Activated T-cell treated with anti-CD3 and anti-CD28 coated beads for 24 hours (primary cell): ENCODE results near the gene LEKR1.

Experiments used
- DNase-seq: peaks from one replicate; pipeline ENCODE4 v3.0.0-alpha.2; 2020; ENCODE audit warnings: low read depth

The LEKR1 gene

DNA sequence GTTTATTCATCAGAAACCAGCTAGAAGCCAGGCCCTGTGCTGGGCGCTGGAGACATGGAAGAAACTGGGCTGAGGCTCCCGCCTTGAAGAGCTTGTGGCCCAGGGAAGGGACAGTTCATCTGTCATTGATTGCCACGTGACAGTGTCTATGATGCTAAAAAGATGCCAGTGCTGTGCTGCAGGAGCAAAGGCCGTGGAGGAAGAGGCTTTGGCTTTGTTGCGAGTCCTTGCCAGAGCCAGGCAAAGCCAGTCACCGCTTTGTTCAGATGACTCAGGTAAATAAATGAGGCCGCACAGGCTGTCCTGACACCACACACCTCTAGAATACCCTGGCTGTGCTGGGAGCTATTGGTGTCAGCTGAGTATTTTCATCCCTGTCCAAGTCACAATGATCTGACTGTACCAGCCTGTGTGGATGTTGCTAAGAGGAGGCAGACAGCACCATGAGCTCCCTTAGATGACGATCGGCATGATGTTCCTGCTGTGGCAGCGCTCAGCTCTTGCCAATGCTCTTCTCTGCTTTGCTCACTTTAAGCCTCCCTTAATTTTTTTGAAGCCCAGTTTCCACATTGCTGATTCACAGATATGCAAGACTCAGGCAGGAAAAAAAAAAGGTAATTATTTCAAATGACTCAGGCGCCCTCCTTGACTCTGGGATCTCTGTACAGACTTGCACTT is 256.3 kb downstream of the LEKR1 start:
- no peak for DNase-seq

DNA sequence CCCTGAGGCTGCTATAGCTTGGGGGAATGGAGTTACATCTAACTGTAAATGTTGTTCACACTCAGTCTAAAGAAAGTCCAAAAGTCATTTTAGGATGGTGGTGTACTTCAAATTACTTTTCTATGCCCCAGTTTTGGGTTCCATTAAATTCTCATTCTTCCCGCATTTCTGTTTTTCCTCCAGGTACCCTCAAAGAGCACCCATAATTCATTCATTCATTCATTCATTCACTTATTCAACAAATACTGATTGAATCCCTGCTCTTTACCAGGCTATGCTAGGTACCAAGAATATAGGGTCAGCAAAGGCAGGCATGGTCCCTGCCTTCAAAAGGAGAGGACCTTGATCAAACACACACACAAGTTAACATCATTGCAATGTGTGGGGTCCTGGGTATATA is 257.7 kb downstream of the LEKR1 start:
- no peak for DNase-seq

- DNase-seq: no peak
Measured at GRCh38 chr3:157086060-157086750, 260.1 kb downstream of the LEKR1 start.

GRCh38 chr3:157086775-157087174 is 260.6 kb downstream of the LEKR1 start:
- no peak for DNase-seq

GRCh38 chr3:157087373-157087772 is 261.2 kb downstream of the LEKR1 start:
- no peak for DNase-seq

GRCh38 chr3:157087780-157088600 is 261.8 kb downstream of the LEKR1 start:
- no peak for DNase-seq

DNA sequence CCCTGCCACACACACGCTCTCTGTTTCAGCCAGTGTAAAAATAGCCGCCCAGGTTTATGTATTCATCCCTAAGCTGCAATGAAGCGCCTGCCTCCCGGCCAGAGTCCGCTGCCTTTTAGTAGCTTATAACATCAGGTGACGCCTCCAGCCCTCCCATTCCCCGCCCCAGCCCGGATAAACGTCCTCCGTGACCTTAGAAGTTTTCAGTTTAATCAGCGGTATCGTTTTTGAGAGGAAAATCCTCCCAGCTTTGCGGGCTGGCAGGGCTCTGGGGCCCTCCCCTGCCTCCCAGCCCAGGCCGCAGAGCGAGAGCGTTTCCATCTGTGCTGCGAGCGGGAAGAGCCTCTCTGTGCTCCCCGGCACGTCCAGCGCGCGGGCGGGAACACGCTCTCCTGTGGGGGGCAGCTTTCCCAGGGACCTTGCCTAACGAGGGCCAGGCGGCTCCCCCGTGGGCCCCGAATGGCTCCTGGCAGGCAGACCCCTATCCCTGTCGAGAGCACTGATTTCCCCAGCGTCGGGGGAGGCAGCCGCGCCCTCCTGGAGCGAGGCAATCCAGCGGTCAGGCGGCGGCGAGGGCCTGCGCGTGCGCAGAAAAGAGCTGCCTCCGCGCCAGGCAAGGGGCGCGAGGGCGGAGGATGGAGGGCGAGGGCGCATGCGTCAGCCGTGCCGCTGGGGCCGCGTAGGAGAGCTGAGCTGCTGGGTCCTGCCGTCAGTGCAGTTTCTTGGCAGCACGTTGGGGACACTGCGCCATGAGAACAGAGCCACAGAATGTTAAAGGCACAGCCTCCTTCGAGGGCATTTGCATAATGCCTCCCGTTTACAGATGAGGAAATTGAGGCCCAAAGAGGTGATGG is 262.7 kb downstream of the LEKR1 start:
- DNase-seq: peak; percentile 91

- peak; percentile 35 for DNase-seq
Measured at GRCh38 chr3:157089455-157090221, 263.5 kb downstream of the LEKR1 start.

DNA sequence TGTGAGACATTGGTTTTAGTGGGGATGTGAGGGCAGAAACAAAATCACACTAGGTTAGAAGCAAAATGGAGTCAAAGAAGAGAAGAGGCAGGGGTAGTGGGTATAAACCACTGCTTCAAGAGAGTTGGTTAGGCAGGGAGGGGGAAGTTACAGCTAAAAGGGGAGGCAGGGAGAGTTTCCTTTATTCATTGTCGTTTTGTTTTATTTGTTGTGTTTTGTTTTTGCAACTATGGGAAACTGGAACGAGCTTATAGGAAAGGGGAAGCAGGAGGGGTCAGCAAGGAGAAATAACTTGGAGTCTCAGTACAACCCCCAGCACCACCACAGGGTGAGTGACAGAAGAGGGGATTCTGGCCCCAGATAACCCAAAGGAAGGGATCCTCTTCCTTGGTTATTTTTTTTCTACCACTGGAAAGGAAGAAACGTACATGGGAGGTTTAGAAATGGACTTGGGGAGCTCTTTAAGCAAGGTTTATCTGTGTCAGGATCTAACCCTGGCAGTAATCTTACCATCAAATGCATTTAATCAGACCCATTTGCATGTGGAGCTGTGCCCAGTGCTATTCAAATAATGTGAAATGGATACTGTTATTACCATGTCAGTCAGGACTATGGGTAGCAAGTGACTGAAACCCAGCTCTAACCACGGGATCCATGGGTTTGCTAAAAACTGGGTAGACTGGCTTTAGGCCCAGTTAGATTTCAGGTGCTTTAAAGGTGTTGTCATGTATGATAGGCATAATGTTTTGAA is 265.1 kb downstream of the LEKR1 start:
- no peak for DNase-seq

- no peak for DNase-seq
Measured at GRCh38 chr3:157092230-157092629, 266.1 kb downstream of the LEKR1 start.

DNA sequence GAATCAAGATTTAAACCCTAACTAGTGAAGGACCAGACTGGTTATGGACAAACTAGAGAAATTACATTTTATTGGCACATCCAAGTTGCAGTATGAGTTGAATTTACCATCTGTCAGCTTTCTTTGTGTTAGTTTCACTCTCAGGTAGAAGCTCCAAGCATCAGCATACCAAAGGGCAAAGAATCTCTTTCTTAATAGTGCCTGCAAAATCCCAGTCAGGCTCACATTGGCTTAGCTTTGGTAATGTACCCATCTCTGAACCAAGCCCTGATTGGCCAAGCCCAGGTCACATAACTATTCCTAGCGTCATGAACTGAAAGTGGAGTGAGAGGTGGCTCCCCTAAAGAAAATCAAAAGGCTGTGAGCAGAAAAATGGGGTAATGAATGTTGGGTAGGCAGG is 266.9 kb downstream of the LEKR1 start:
- DNase-seq: no peak

GRCh38 chr3:157094301-157094700 is 268.1 kb downstream of the LEKR1 start:
- DNase-seq: no peak

DNA sequence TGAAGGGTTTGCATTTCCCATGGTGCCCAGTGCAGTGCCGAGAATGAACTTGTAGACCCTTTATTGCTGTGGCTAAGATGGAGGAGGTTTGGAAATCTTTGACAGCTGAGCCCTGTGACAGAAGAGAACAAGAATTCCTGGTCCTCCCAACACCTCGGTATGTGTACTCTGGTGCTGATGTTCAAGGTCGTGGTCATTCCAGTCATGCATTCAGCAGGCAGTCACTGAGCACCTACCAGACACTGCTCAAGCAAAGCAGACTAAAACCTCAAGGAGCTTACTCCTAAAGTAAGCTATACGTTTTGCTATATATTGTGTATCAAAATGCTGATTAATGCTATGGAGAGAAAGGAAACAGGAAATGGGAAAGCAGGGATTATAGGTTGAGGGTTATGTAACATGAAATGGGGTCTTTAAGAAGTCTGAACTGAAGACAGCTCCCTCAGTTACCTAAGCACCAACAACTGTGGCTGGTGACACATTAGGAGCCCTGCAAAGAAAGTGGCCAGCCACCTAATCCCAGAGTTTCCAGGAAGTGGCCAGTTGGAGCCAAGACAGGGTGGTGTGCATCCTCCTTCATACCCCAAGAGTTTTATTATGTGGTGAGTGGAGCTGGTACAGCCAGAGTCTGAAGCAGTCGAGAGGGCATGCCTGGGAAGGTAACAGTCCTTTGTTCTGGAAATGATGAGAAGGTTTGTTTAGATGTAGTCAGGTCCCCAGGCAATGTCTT is 268.8 kb downstream of the LEKR1 start:
- no peak for DNase-seq
